GM13977 (cell line): ENCODE data around the gene TRAPPC10.

Experiments
- DNase-seq: peaks from one replicate; pipeline ENCODE4 v3.0.0; 2012; ENCODE audit warnings: low spot score
- in situ Hi-C: fragments of 300-500 bp; cut with MboI; formaldehyde crosslinking; loops from one replicate; pipeline ENCODE4 v1.12.0; 2022; ENCODE audit warnings: low sequenced_read_pairs, low pct_unique_long_range_greater_than_20kb, mixed read lengths, inconsistent platforms; ENCODE audit not compliant: unreplicated experiment
- TF ChIP-seq, protein P1 (sequence below): IDR thresholded peaks from 2 replicates; pipeline ENCODE4 v1.5.1; 2012; ENCODE audit warnings: mild to moderate bottlenecking, control low read depth; ENCODE audit not compliant: insufficient read depth; ENCODE audit errors: extremely low read depth, missing control alignments

Gene TRAPPC10

DNA sequence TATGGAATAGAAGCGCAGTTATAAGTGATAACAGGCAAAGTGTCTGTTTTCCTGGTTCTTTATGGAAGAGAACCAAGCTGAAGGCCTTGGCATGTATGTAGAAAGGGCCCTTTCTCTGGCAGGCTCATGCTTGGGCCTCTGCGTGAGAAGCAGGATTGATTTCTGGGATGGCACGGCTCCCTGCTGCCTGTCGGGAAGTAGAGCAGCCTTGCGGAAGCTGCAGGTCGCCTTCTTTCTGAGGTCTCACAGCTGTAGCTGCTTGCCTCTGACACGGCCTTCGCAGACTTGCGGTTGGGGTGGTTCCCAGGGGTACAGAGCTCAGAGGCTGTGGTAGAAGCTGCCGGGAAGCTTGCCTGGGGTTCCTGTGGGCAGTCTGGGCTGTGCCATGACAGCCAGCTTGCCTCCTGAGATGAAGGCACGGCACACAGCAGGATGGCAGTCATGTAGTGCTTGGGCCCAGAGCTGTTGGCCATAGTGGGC is 39.4 kb downstream of the TRAPPC10 start:
- in situ Hi-C loops: no loop called here
- no peak for DNase-seq
- TF ChIP-seq, protein P1, sequence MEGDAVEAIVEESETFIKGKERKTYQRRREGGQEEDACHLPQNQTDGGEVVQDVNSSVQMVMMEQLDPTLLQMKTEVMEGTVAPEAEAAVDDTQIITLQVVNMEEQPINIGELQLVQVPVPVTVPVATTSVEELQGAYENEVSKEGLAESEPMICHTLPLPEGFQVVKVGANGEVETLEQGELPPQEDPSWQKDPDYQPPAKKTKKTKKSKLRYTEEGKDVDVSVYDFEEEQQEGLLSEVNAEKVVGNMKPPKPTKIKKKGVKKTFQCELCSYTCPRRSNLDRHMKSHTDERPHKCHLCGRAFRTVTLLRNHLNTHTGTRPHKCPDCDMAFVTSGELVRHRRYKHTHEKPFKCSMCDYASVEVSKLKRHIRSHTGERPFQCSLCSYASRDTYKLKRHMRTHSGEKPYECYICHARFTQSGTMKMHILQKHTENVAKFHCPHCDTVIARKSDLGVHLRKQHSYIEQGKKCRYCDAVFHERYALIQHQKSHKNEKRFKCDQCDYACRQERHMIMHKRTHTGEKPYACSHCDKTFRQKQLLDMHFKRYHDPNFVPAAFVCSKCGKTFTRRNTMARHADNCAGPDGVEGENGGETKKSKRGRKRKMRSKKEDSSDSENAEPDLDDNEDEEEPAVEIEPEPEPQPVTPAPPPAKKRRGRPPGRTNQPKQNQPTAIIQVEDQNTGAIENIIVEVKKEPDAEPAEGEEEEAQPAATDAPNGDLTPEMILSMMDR: no peak

DNA sequence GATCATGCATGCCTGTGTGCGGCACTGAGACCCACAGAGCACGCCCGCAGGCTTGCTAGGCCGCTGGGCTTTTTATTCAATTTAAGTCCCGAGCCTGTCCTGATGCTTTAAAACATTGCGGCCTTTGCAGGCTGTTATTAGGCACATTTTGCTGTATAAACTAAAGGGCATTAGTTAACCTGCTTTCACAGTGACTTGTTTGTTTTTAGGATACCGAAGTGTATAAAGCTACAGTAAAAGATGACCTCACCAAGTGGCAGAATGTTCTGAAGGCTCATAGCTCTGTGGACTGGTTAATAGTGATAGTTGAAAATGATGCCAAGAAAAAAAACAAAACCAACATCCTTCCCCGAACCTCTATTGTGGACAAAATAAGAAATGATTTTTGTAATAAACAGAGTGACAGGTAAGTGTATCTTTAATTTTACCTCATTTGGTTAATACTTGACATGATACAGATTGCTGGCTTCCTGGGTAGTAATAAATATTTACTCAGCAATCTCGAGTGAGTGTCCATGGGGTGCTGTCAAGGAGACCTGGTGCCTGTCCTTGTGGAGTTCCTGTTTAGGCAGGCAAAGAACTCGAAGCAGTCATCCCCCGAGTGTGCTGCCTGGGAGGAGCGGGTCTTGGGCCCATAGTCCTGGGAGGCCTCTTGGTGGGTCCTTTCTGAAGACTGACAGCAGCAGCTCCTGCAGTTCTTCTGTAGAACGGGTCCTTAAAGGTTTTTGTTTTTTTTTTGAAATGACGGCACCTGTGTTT is 40.1 kb downstream of the TRAPPC10 start:
- in situ Hi-C loops: no loop called here
- DNase-seq: no peak
- TF ChIP-seq, protein P1: no peak

DNA sequence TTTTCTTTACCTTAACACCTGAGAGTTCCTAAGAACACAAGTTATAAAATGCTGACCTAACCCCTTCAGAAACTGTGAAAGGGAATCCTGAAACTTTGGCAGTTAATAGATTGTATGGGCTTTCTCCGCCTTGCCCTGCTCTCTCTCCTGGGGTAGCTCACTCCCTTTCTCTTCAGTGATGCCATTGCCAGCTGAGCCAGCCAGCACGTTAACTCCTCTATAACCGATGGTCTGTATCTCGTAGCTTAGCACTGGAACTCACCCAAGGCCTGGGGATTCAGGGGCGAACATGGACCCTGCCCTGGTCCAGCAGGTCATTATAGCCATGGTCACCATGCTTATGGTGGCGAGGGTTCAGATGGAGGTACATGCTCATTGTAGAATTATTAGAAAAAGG is 40.7 kb downstream of the TRAPPC10 start:
- in situ Hi-C loops: no loop called here
- DNase-seq: no peak
- TF ChIP-seq, protein P1: no peak

DNA sequence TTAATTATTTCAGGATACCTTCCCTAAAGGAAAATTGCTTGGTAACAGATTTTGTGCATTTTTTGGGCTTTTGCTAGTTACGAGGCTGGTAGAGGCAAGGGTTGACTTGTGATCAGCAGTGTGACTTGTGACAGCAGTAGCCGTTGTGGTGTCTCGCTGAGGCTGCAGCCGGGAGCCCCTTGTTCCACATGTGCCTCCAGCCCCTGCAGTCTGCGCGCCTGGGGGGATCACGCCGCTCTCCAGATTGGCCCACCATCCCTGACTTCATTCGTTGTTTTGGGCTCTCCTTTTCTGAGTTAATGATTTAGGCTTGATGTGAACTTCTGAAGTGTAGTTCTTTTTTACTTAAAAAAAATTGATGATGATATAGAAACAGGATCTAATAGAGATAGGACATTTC is 41.5 kb downstream of the TRAPPC10 start:
- TF ChIP-seq, protein P1: no peak
- DNase-seq: no peak
- in situ Hi-C loops: no loop called here

DNA sequence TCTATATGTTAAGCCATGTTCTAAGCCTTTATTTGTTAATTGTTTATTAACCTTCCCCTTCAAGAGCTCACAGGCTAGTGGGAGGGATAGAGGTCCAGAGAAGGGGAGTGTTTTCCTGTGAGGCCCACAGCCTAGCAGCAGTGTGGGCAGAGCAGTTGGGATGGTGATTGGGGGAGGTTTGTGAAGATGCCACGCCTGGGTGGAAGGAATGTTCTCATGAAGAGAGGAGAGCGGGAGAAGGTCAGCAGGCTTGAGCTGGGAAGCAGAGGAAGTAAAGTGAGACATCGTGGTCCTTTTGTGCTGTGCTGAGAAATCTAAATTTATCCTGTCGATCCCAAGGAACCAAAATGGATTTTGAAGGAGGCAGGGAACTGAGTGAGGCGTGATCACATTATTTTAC is 42.6 kb downstream of the TRAPPC10 start:
- in situ Hi-C loops: no loop called here
- TF ChIP-seq, protein P1: no peak
- DNase-seq: no peak

DNA sequence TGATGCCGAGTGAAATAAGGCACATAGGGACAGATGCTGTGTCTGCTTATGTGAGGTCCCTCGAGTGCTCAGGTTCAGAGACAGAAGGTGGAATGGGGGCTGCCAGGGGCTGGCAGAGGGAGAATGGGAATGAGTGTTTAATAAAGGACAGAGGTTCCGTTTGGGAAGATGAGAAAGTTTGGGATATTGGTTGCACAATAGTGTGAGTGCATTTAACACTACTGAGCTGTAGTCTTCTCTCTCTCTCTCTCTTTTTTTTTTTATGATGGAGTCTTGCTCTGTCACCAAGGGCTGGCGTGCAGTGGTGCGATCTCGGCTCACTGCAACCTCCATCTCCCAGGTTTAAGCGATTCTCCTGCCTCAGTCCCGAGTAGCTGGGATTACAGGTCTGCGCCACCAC is 44.9 kb downstream of the TRAPPC10 start:
- in situ Hi-C loops: no loop called here
- no peak for DNase-seq
- TF ChIP-seq, protein P1: no peak
